Gastroesophageal sphincter (tissue), 4 donors: ENCODE results near the gene COL11A2. TPM values are rescaled to one million over a fixed set of nuclear protein-coding genes. Genes with fewer than 3 reads are reported as not detected.
A peak's percentile ranks its signal among the peaks of the same experiment; 100 is the strongest.

Source experiments
- ATAC-seq: fragments of 150-250 bp; one replicate; pipeline ENCODE4 v1.9.1; 2016; ENCODE audit warnings: mild to moderate bottlenecking, moderate library complexity
- H3K27ac ChIP-seq, 4 donors: fragments of 200-600 bp; sonication (generic) in 3 of 4; 1 replicate in 3 of 4; 2 replicates in 1 of 4; pipeline ENCODE4 v1.5.1; 2016 to 2019
- H3K27me3 ChIP-seq: fragments of 200-600 bp; sonication (generic); one replicate; pipeline ENCODE4 v1.5.1; 2019
- H3K36me3 ChIP-seq, 2 donors: fragments of 200-600 bp; sonication (generic); one replicate each; pipeline ENCODE4 v1.5.1; 2019; ENCODE audit warnings: control low read depth in 1 of 2
- H3K4me1 ChIP-seq, 3 donors: fragments of 200-600 bp; sonication (generic); 1 replicate in 2 of 3; 2 replicates in 1 of 3; pipeline ENCODE4 v1.5.1; 2016 to 2019; ENCODE audit warnings: control low read depth in 2 of 3
- H3K4me3 ChIP-seq, 2 donors: fragments of 200-600 bp; sonication (generic); one replicate each; pipeline ENCODE4 v1.5.1; 2019; ENCODE audit warnings: mild to moderate bottlenecking in 1 of 2, moderate library complexity in 1 of 2
- H3K9me3 ChIP-seq, 3 donors: fragments of 200-600 bp; sonication (generic); one replicate each; pipeline ENCODE4 v1.5.1; 2017 to 2019; ENCODE audit warnings: control low read depth in 2 of 3
- EP300 ChIP-seq: sonication (generic); formaldehyde crosslinking; IDR thresholded peaks from one replicate; pipeline ENCODE4 v1.6.1; 2017; ENCODE audit warnings: antibody characterized with exemption, mild to moderate bottlenecking
- POLR2A ChIP-seq, 2 donors: fragments of 450-650 bp; IDR thresholded peaks; one replicate each; pipeline ENCODE4 v1.6.1; 2017; ENCODE audit warnings: antibody characterized with exemption in 2 of 2, mild to moderate bottlenecking in 2 of 2, moderate library complexity in 1 of 2
- POLR2AphosphoS5 ChIP-seq: sonication (generic); formaldehyde crosslinking; IDR thresholded peaks from one replicate; pipeline ENCODE4 v1.6.1; 2017; ENCODE audit warnings: antibody characterized with exemption
- WGBS, 2 donors: methylation state at CpG; one replicate each; pipeline ENCODE4 v1.1.5; 2018; ENCODE audit warnings: low coverage in 1 of 2; 5-methylcytosine and 5-hydroxymethylcytosine counted together
- total RNA-seq, 4 donors: library from RNA; depleted of rRNA; stranded (reverse); fragments of >200 nt; gene quantifications; one replicate each; pipeline ENCODE4 v1.1.0, GENCODE V29; 2016
- TF ChIP-seq, protein P1 (sequence below), 4 experiments: fragments of 200-600 bp in 2 of 4; fragments of 450-650 bp in 2 of 4; sonication (generic) in 1 of 4; IDR thresholded peaks; one replicate each; pipeline ENCODE4 v1.5.1; 2017 to 2019; ENCODE audit warnings: antibody characterized with exemption in 4 of 4, mild to moderate bottlenecking in 2 of 4, moderate library complexity in 2 of 4

Gene COL11A2
- total RNA-seq, 4 donors from 2014 or later, result 0.35 to 1.4 (median 0.45) TPM

DNA sequence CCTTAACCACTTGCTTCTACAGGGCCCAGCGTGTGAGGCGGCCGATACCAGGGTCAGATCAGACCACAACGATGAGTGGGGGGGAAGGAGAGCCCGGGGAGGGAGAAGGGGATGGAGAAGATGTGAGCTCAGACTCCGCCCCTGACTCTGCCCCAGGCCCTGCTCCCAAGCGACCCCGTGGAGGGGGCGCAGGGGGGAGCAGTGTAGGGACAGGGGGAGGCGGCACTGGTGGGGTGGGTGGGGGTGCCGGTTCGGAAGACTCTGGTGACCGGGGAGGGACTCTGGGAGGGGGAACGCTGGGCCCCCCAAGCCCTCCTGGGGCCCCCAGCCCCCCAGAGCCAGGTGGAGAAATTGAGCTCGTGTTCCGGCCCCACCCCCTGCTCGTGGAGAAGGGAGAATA, 18.9 kb upstream of the COL11A2 start:
- Histone ChIP-seq H3K27ac (no peak overlapping the region), H3K4me1 (peaks cover 0 to 55% (median 11%) of the 10 kb centered on the region in 3 donors), H3K9me3 (no peaks in the 10 kb centered on the region), H3K4me3 (no peak overlapping the region), H3K36me3 (peaks cover 0 to 29% of the 10 kb centered on the region in 2 donors), H3K27me3 (no peaks in the 10 kb centered on the region)
- ATAC-seq, result no peak
- 42% methylated on average over 4 of the region's 17 CpGs; no CpG with 5 or more reads in 1 of the 2 donors for WGBS, 2 donors
- TF ChIP-seq, protein P1, sequence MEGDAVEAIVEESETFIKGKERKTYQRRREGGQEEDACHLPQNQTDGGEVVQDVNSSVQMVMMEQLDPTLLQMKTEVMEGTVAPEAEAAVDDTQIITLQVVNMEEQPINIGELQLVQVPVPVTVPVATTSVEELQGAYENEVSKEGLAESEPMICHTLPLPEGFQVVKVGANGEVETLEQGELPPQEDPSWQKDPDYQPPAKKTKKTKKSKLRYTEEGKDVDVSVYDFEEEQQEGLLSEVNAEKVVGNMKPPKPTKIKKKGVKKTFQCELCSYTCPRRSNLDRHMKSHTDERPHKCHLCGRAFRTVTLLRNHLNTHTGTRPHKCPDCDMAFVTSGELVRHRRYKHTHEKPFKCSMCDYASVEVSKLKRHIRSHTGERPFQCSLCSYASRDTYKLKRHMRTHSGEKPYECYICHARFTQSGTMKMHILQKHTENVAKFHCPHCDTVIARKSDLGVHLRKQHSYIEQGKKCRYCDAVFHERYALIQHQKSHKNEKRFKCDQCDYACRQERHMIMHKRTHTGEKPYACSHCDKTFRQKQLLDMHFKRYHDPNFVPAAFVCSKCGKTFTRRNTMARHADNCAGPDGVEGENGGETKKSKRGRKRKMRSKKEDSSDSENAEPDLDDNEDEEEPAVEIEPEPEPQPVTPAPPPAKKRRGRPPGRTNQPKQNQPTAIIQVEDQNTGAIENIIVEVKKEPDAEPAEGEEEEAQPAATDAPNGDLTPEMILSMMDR (IDR thresholded peaks at IDR 0.05), result no peak
- TF ChIP-seq EP300 (no peak), POLR2AphosphoS5 (no peak), POLR2A (IDR thresholded peaks at IDR 0.05) (no peak)

DNA sequence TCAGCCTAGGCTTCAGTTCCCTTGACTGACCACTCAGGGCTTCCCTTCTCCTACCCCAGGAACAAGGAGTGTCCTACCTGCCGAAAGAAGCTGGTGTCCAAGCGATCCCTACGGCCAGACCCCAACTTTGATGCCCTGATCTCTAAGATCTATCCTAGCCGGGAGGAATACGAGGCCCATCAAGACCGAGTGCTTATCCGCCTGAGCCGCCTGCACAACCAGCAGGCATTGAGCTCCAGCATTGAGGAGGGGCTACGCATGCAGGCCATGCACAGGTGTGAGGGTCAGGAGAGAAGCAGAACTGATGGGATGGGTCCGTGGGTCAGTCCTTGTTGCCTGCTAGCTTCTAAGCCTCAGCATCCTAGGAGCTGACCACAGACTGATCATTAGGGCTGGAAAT, 17.6 kb upstream of the COL11A2 start:
- Histone ChIP-seq H3K27ac (no peak overlapping the region), H3K36me3 (peaks cover 0 to 29% of the 10 kb centered on the region in 2 donors), H3K4me1 (peaks cover 0 to 64% (median 17%) of the 10 kb centered on the region in 3 donors), H3K27me3 (no peaks in the 10 kb centered on the region), H3K4me3 (no peak overlapping the region), H3K9me3 (no peaks in the 10 kb centered on the region)
- WGBS, 2 donors, result 100% methylated on average over 4 of the region's 10 CpGs; no CpG with 5 or more reads in 1 of the 2 donors
- ATAC-seq, result no peak
- TF ChIP-seq POLR2A (IDR thresholded peaks at IDR 0.05) (no peak), POLR2AphosphoS5 (no peak), EP300 (no peak)
- TF ChIP-seq, protein P1 (IDR thresholded peaks at IDR 0.05), result no peak

DNA sequence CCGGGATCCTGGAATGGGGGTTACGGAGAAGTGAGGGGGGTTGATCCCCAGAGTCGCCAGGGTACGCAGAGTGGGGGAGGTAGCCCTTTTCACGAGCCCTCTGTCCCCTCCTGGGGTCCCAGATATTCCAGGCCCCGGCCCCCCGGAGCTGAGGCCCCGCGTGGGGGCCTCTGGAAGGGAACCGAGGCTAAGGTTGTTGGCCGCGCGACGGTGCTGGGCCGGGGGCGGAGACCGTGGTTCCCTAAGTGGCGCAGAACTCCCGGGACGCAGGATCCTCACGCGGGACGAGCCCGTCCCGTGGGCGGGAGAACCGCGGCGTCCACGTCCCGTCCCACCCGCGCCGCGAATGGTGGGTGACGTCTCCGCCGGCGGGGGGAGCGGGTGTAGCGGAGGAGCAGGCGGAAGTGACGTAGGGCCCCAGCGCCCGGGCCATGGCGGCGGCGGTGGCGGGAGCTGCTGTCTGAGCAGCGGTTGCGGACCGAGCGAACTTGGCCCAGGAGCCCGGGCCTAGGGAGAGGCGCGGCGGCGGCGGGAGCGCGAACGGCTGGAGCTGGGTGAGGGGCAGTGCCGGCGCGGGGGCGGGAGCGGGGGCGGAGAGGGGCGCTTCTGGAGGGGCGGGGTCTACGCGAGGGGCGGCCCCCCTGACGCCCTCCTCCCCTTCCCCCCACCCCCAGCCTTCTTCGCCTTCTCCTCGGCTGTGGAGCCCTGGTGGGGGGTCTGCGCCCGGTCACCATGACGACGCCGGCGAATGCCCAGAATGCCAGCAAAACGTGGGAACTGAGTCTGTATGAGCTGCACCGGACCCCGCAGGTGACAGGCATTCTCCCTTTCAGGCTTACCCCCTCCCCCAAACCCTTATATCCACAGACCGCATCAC, 16.1 kb upstream of the COL11A2 start, which contains the start of gene RING1:
RING1 (plus strand) TSS at position 410 of the 877 bp plus-strand sequence; CDS start at position 733, 323 bp downstream.
- Histone ChIP-seq H3K4me3 (peak within 1 kb of the TSS; percentile 69 to 91), H3K36me3 (peaks cover 0 to 35% of the 10 kb centered on the region in 2 donors), H3K4me1 (peaks cover 0 to 69% (median 22%) of the 10 kb centered on the region in 3 donors), H3K9me3 (no peaks in the 10 kb centered on the region), H3K27ac (peak within 1 kb of the TSS; percentile 75 to 98 (median 96)), H3K27me3 (no peaks in the 10 kb centered on the region)
- WGBS, 2 donors, result 0 to 3% methylated on average over 3 to 6 of the region's 86 CpGs
- ATAC-seq, result peak; percentile 81
- TF ChIP-seq, protein P1 (IDR thresholded peaks at IDR 0.05), result peak in 2 of 4 experiments; percentile 20 to 26
- TF ChIP-seq POLR2A (IDR thresholded peaks at IDR 0.05) (peak; percentile 98 to 99), EP300 (no peak), POLR2AphosphoS5 (peak; percentile 100)

DNA sequence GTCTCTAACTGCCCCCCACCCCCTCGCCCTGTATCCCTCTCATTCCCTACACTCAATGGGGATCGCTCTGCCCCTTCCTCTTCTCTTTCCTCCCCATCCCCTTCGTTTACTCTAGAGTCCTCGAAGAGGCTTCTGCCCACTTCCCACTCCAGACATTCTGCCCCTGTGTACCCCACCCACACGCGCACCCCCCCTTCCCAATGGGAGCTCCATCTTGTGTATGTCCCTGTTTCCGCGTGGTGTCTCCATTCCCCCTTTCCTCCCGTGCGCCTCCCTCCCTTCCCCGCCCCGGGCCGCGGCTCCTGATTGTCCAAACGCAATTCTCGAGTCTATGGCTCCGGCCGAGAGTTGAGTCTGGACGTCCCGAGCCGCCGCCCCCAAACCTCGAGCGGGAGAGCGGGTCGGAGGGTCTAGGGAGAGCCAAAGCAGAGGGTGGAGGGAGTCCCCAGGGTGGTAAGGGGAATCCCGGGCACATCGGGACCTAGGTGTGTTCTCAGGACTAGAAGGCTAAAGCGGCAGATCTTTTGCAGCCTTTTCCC, 15.4 kb upstream of the COL11A2 start:
- Histone ChIP-seq H3K4me3 (peak overlapping the region; percentile 69 to 91), H3K4me1 (peaks cover 0 to 69% (median 18%) of the 10 kb centered on the region in 3 donors)
- ATAC-seq, result peak; percentile 10

More for the DNA sequence above, 15.4 kb upstream of the COL11A2 start:
- no peaks in the 10 kb centered on the region for H3K27me3 ChIP-seq
- no peak for TF ChIP-seq EP300
- no peak for TF ChIP-seq POLR2AphosphoS5
- TF ChIP-seq POLR2A (IDR thresholded peaks at IDR 0.05), result no peak
- TF ChIP-seq, protein P1 (IDR thresholded peaks at IDR 0.05), result no peak
- peaks cover 0 to 42% of the 10 kb centered on the region in 2 donors for H3K36me3 ChIP-seq
- H3K27ac ChIP-seq, result peak overlapping the region; percentile 75 to 98 (median 96)
- WGBS, 2 donors, result 0 to 2% methylated on average over 7 to 14 of the region's 29 CpGs
- H3K9me3 ChIP-seq, result no peaks in the 10 kb centered on the region
